ENCODE data around the gene ITPR3. TPM values are rescaled to one million over a fixed set of nuclear protein-coding genes. Genes with fewer than 3 reads are reported as not detected.
A peak's percentile ranks its signal among the peaks of the same experiment; 100 is the strongest.

Gene ITPR3
- total and polyA plus RNA-seq, 2 donors (not counting 3 experiments of a cell fraction or from before 2014, with no cell fraction given), result 28.8 to 52.2 TPM

- H3K9me3 ChIP-seq (replicated peaks; ENCODE audit: control insufficient read depth, insufficient read depth, low read length), result no peaks in the 10 kb centered on the region
- peaks cover 0 to 26% of the 10 kb centered on the region in 2 experiments for H3K36me3 ChIP-seq (ENCODE audit: control insufficient read depth in 2 of 2, extremely low read depth in 1 of 2, insufficient read depth in 2 of 2, low read length in 2 of 2)
- intact Hi-C loops (cut with micrococcal nuclease), result no loop called here
- H3K4me2 ChIP-seq (ENCODE audit: insufficient read depth, low read length), result no peak overlapping the region
- DNase-seq (ENCODE audit: low read depth, low spot score) (no peak), FAIRE-seq (no peak)
- CTCF ChIA-PET, result interaction anchor here (0.7 to 5.9 kb wide), 5 partner anchors 21 to 108 kb away, joined by 3 to 47 read pairs (median 5); partner anchors contain the start of gene ITPR3
- H3K79me2 ChIP-seq (ENCODE audit: control insufficient read depth, insufficient read depth, low read length), result peaks cover 3% of the 10 kb centered on the region
- H3K4me3 ChIP-seq (replicated peaks in 1 of 3; ENCODE audit: insufficient read depth in 1 of 3, low read depth in 1 of 3, low read length in 3 of 3), result no peak overlapping the region
- dilution Hi-C loops (cut with MboI; ENCODE audit: extremely low pct_ligation_motif_present, low sequenced_read_pairs), result no loop called here
- no peaks in the 10 kb centered on the region for H4K20me1 ChIP-seq (replicated peaks; ENCODE audit: control insufficient read depth, extremely low read depth, insufficient read depth, low read length)
- H3K9me1 ChIP-seq (replicated peaks; ENCODE audit: control insufficient read depth, extremely low read depth, insufficient read depth, low read length), result no peaks in the 10 kb centered on the region
- H3K4me1 ChIP-seq (ENCODE audit: control insufficient read depth, extremely low read depth, insufficient read depth, low read length), result peaks cover 57% of the 10 kb centered on the region
- H3K9ac ChIP-seq (replicated peaks; ENCODE audit: extremely low read depth, insufficient read depth, low read length), result peak overlapping the region; percentile 56
- TF ChIP-seq GATA2 (IDR thresholded peaks at IDR 0.05; ENCODE audit: insufficient read depth, insufficient read length, low read depth, low read length), result no peak
- no peak for TF ChIP-seq POLR2AphosphoS5 (IDR thresholded peaks at IDR 0.05; ENCODE audit: insufficient read depth, low read depth, low read length)
- TF ChIP-seq MYC (IDR thresholded peaks at IDR 0.05; ENCODE audit: low read depth, low read length), result no peak
- POLR2A ChIA-PET, result interaction anchor here (0.6 to 1.7 kb wide), 2 partner anchors 18 to 375 kb away, joined by 3 to 7 read pairs; partner anchors contain the start of gene UQCC2
- no peak overlapping the region for H2AFZ ChIP-seq (ENCODE audit: low read depth, low read length)
- BruUV-seq (replicated peaks), result no TSS peak
- no peaks in the 10 kb centered on the region for H3K27me3 ChIP-seq (ENCODE audit: control insufficient read depth in 2 of 2, insufficient read depth in 2 of 2, low read length in 2 of 2)
- peak overlapping the region; percentile 89 for H3K27ac ChIP-seq (ENCODE audit: insufficient read depth, low read depth, low read length)
Measured at GRCh38 chr6:33693186-33694105, 72.3 kb downstream of the ITPR3 start.

- H3K4me2 ChIP-seq (ENCODE audit: insufficient read depth, low read length), result peak overlapping the region; percentile 1
Measured at GRCh38 chr6:33694401-33694931, 73.3 kb downstream of the ITPR3 start.

More at GRCh38 chr6:33694401-33694931, 73.3 kb downstream of the ITPR3 start:
- ChIA-PET POLR2A (interaction anchor here (0.6 to 1.7 kb wide), 2 partner anchors 17 to 376 kb away, joined by 3 to 7 read pairs; partner anchors contain the start of gene UQCC2), CTCF (interaction anchor here (0.7 to 5.9 kb wide), 8 partner anchors 22 to 109 kb away, joined by 3 to 47 read pairs (median 3); partner anchors contain the start of gene ITPR3)
- H3K27me3 ChIP-seq (ENCODE audit: control insufficient read depth in 2 of 2, insufficient read depth in 2 of 2, low read length in 2 of 2), result no peaks in the 10 kb centered on the region
- H3K9ac ChIP-seq (replicated peaks; ENCODE audit: extremely low read depth, insufficient read depth, low read length), result peak overlapping the region; percentile 56
- intact Hi-C loops (cut with micrococcal nuclease) (no loop called here), dilution Hi-C loops (cut with MboI; ENCODE audit: extremely low pct_ligation_motif_present, low sequenced_read_pairs) (no loop called here)
- TF ChIP-seq FOS (IDR thresholded peaks at IDR 0.05; ENCODE audit: borderline replicate concordance, insufficient read depth, low read length) (peak; percentile 81), GATA2 (IDR thresholded peaks at IDR 0.05; ENCODE audit: insufficient read depth, insufficient read length, low read depth, low read length) (peak; percentile 98), JUN (IDR thresholded peaks at IDR 0.05; ENCODE audit: borderline replicate concordance, insufficient read depth, insufficient read length, low read depth) (peak; percentile 53), POLR2A (IDR thresholded peaks at IDR 0.05; ENCODE audit: low read depth, low read length) (peak; percentile 36), CTCF (IDR thresholded peaks at IDR 0.05; ENCODE audit: extremely low read depth in 1 of 2, insufficient read depth in 1 of 2, low read depth in 1 of 2, low read length in 2 of 2) (no peak), MYC (IDR thresholded peaks at IDR 0.05; ENCODE audit: low read depth, low read length) (peak; percentile 86), POLR2AphosphoS5 (IDR thresholded peaks at IDR 0.05; ENCODE audit: insufficient read depth, low read depth, low read length) (peak; percentile 96), MAX (IDR thresholded peaks at IDR 0.05; ENCODE audit: insufficient read depth, insufficient read length) (peak; percentile 85), EZH2 (IDR thresholded peaks at IDR 0.05; ENCODE audit: borderline replicate concordance, low read depth, low read length, severe bottlenecking) (no peak)
- H3K4me3 ChIP-seq (replicated peaks in 1 of 3; ENCODE audit: insufficient read depth in 1 of 3, low read depth in 1 of 3, low read length in 3 of 3), result no peak overlapping the region
- no peaks in the 10 kb centered on the region for H3K9me1 ChIP-seq (replicated peaks; ENCODE audit: control insufficient read depth, extremely low read depth, insufficient read depth, low read length)
- FAIRE-seq, result peak; percentile 95
- no peak overlapping the region for H2AFZ ChIP-seq (ENCODE audit: low read depth, low read length)
- H3K36me3 ChIP-seq (ENCODE audit: control insufficient read depth in 2 of 2, extremely low read depth in 1 of 2, insufficient read depth in 2 of 2, low read length in 2 of 2), result peaks cover 0 to 17% of the 10 kb centered on the region in 2 experiments
- H3K9me3 ChIP-seq (replicated peaks; ENCODE audit: control insufficient read depth, insufficient read depth, low read length), result no peaks in the 10 kb centered on the region
- H3K79me2 ChIP-seq (ENCODE audit: control insufficient read depth, insufficient read depth, low read length), result peaks cover 3% of the 10 kb centered on the region
- DNase-seq (ENCODE audit: low read depth, low spot score), result peak; percentile 84
- peak overlapping the region; percentile 89 for H3K27ac ChIP-seq (ENCODE audit: insufficient read depth, low read depth, low read length)
- BruUV-seq (replicated peaks), result no TSS peak
- peaks cover 64% of the 10 kb centered on the region for H3K4me1 ChIP-seq (ENCODE audit: control insufficient read depth, extremely low read depth, insufficient read depth, low read length)
- no peaks in the 10 kb centered on the region for H4K20me1 ChIP-seq (replicated peaks; ENCODE audit: control insufficient read depth, extremely low read depth, insufficient read depth, low read length)

Data from endothelial cell of umbilical vein (primary cell).